ENCODE data around the gene CYP2J2. TPM values are rescaled to one million over a fixed set of nuclear protein-coding genes. Genes with fewer than 3 reads are reported as not detected.
A peak's percentile ranks its signal among the peaks of the same experiment; 100 is the strongest.
"Not testable (repeated sequence)": the region's sequence is repeated elsewhere in the genome, so short reads cannot be mapped to it uniquely, and the experiment has no call there.

The CYP2J2 gene, protein sequence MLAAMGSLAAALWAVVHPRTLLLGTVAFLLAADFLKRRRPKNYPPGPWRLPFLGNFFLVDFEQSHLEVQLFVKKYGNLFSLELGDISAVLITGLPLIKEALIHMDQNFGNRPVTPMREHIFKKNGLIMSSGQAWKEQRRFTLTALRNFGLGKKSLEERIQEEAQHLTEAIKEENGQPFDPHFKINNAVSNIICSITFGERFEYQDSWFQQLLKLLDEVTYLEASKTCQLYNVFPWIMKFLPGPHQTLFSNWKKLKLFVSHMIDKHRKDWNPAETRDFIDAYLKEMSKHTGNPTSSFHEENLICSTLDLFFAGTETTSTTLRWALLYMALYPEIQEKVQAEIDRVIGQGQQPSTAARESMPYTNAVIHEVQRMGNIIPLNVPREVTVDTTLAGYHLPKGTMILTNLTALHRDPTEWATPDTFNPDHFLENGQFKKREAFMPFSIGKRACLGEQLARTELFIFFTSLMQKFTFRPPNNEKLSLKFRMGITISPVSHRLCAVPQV
- total RNA-seq, result 1 to 10 TPM; 3.2 TPM

DNA sequence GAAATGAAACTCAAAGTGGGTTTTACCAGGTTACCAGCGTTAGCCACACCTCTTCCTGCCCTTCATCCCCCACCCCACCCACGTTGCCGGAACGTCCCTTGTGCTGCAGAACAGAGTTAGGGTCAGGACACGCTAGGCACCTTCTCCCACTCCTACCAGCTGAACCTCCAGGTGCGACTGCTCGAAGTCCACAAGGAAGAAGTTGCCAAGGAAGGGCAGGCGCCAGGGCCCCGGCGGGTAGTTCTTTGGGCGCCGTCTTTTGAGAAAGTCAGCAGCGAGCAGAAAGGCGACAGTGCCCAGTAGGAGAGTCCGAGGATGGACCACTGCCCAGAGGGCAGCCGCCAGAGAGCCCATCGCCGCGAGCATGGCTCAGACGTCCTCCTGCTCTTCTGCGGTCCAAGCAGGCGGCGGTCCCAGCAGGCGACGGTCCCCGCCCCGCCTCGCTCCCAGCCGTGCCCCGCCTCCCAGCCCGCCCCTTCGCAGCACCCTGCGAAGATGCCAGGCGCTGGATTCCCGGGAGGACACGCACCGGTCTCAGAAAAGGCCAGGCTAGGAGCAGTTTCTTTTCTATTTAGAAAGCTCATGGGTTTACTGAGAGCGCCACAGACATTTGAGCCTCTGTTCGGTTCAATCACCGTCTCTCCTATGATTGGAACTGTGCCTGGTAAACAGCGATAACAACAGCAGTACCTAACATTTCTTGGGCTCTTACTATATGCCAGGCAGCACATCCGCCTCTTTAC is at the start of gene CYP2J2:
Gene CYP2J2, minus strand, starts transcription at position 393 of the 743 bp plus-strand sequence. Its CDS starts 27 bp downstream, at position 366.
- DNase-seq, result peak; percentile 50
- peak within 1 kb of the TSS; percentile 50 for H3K27ac Mint-ChIP-seq
- H3K9me3 Mint-ChIP-seq, result peaks cover 9% of the 10 kb centered on the region
- H3K4me3 Mint-ChIP-seq, result peak within 1 kb of the TSS; percentile 73
- peaks cover 24% of the 10 kb centered on the region for H3K27me3 Mint-ChIP-seq
- H3K4me1 Mint-ChIP-seq, result peaks cover 11% of the 10 kb centered on the region
- H3K36me3 Mint-ChIP-seq, result peaks cover 8% of the 10 kb centered on the region

DNA sequence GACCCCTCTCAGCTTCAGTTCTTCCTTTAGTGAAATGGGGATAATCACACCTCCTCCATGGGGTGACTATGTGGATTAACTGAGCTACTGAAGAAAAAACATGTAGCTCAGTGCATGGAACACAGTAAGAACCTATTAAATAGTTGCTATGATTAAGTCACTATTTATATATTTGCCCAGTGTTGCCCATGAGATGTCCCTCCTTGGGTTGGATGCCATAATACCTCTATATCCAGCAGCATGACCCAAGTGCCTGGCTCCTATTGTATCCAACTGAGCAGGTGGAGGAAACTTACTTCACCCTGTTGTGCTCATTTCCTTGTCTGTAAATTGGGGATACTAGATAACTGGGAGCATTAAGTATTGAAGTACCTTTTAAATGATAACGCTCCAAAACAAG is 47.1 kb upstream of the CYP2J2 start:
- H3K4me3 Mint-ChIP-seq, result no peak overlapping the region
- H3K27me3 Mint-ChIP-seq, result peaks cover 21% of the 10 kb centered on the region
- no peak overlapping the region for H3K27ac Mint-ChIP-seq
- DNase-seq, result no peak
- H3K9me3 Mint-ChIP-seq, result no peaks in the 10 kb centered on the region
- peaks cover 6% of the 10 kb centered on the region for H3K4me1 Mint-ChIP-seq
- no peaks in the 10 kb centered on the region for H3K36me3 Mint-ChIP-seq

DNA sequence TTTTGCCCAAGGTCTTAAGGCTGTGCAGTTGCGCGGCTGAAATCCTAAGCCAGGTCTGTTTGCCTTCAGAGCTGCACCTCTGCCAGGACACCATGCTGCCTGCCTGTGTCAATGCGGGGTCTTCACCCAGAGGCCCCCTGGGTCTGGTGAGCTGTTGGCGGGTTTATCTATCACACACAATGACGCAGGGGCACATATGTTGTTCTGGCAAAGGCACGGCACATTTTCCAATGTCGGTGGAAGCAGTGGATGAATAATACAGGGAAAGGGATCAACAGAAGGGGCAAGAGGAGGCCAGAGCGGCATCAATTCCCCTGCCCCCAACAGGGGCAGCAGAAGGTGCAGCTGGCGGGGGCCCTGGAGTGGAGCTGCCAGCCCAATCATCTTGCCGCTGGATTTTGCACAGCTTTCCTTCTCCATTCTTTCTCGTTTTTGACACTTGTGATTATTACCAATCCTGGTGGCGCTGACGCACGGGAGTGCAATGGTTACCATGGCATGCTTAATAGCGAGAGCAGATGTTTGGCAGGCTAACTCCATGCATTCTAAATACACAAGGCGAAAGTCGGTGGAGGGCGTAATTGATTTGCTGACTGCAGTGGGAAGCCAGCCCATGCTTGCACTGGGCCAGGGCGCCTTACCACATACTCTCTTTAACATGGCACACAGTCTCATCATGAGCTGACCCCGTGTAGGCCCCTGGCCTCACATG is 45.8 kb upstream of the CYP2J2 start:
- H3K4me3 Mint-ChIP-seq, result no peak overlapping the region
- DNase-seq, result no peak
- no peak overlapping the region for H3K27ac Mint-ChIP-seq
- no peaks in the 10 kb centered on the region for H3K36me3 Mint-ChIP-seq
- H3K9me3 Mint-ChIP-seq, result no peaks in the 10 kb centered on the region
- peaks cover 6% of the 10 kb centered on the region for H3K4me1 Mint-ChIP-seq
- H3K27me3 Mint-ChIP-seq, result peaks cover 21% of the 10 kb centered on the region

DNA sequence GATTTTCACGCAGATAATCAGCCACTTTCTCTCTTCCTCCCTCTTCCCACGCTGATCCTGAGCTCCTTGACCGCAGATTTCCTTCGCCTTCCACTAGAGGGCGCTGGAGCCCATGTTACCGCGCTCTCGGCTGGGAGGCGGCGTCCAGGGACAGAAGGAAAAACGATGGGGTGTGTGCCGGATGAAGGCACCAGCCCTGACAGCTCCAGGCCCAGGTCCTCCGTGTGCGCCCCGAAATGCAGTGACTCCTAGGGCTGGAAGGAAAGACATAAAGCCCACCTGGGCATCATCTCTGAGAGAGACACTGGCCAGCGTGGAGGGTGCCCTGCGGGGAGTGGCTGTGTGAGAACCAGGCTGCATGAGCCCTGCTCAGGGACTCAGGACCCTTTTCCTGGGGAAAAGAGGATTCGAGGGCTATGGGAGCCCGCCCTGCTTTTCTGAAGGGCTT is 44.9 kb upstream of the CYP2J2 start:
- Mint-ChIP-seq H3K27ac (no peak overlapping the region), H3K4me3 (no peak overlapping the region), H3K4me1 (peaks cover 4% of the 10 kb centered on the region), H3K9me3 (no peaks in the 10 kb centered on the region), H3K36me3 (no peaks in the 10 kb centered on the region), H3K27me3 (peaks cover 17% of the 10 kb centered on the region)
- DNase-seq, result peak; percentile 50

DNA sequence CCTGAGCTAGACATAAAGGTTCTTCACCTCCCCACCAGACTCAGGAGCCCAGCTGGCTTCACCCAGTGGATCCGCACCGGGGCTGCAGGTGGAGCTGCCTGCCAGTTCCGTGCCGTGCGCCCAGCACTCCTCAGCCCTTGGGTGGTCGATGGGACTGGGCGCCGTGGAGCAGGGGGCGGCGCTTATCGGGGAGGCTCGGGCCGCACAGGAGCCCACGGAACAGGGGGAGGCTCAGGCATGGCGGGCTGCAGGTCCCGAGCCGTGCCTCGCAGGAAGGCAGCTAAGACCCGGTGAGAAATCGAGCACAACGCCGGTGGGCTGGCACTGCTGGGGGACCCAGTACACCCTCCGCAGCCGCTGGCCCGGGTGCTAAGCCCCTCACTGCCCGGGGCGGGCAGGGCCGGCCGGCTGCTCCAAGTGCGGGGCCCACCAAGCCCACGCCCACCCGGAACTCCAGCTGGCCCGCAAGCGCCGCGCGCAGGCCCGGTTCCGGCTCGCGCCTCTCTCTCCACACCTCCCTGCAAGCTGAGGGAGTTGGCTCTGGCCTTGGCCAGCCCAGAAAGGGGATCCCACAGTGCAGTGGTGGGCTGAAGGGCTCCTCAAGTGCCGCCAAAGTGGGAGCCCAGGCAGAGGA is 43.1 kb upstream of the CYP2J2 start:
- H3K27me3 Mint-ChIP-seq, result peaks cover 11% of the 10 kb centered on the region
- H3K9me3 Mint-ChIP-seq, H3K4me1 Mint-ChIP-seq, H3K27ac Mint-ChIP-seq, DNase-seq, H3K36me3 Mint-ChIP-seq, H3K4me3 Mint-ChIP-seq: not testable (repeated sequence)

DNA sequence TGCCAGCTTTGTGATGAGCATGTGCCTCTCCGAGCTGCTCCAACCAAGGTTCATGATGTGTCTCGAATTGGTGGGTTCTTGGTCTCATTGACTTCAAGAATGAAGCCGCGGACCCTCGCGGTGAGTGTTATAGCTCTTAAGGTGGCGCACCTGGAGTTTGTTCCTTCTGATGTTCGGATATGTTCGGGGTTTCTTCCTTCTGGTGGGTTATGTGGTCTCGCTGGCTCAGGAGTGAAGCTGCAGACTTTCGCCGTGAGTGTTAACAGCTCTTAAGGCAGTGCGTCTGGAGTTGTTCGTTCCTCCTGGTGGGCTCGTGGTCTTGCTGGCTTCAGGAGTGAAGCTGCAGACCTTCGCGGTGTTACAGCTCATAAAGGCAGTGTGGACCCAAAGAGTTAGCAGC is 42.2 kb upstream of the CYP2J2 start:
- not testable (repeated sequence) for H3K4me3 Mint-ChIP-seq, H3K27ac Mint-ChIP-seq, H3K36me3 Mint-ChIP-seq, DNase-seq, H3K4me1 Mint-ChIP-seq, H3K9me3 Mint-ChIP-seq
- peaks cover 11% of the 10 kb centered on the region for H3K27me3 Mint-ChIP-seq

DNA sequence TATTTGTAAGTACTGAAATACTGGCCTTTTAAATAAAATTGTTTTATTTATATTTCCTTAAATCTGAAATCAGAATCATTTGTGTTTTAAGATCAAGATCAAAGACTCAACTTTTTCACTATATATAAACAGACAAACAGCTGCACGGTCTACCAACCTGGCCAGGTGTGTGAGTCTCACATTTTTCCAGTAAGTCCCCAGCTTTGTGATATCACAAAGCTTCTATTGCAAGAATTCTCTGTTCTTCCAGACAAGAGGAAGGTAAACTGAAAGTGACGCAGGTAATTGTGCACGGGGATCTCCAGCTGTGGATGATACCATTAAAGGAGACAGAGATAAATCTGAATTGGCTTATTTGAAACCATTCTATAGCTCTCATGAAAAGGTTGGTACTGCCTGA is 41.2 kb upstream of the CYP2J2 start:
- Mint-ChIP-seq H3K36me3 (no peaks in the 10 kb centered on the region), H3K4me1 (peaks cover 4% of the 10 kb centered on the region), H3K27me3 (peaks cover 11% of the 10 kb centered on the region), H3K9me3 (no peaks in the 10 kb centered on the region), H3K27ac (no peak overlapping the region), H3K4me3 (no peak overlapping the region)
- no peak for DNase-seq

DNA sequence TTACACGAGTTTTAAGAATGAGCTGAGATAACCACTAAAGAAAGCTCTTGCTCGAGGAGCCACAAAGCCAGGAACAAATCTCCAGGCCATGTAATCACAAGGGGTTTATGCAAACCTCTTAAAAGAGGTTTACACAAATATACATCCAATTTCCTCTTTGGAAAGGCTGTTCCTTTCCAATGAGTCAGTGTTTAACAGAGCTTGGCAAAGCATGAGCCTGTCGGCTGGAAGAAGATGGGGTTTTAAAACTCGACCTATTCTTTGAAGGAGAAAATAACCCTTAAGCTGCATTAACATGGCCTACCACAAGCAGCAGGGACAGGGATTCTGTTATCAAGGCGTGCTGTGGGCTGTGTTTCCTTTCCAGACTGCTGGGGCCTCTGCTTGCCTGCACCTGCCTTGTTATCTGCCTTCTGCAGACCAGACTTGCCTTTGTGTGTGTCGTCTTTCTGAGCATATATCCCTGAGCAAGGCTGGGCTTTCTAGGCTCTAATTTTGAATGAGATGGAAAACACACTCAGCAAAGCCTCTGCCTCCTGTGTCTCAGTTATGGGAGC is 40.6 kb upstream of the CYP2J2 start:
- no peak overlapping the region for H3K27ac Mint-ChIP-seq
- H3K27me3 Mint-ChIP-seq, result peaks cover 8% of the 10 kb centered on the region
- H3K36me3 Mint-ChIP-seq, result no peaks in the 10 kb centered on the region
- H3K4me1 Mint-ChIP-seq, result peaks cover 4% of the 10 kb centered on the region
- no peaks in the 10 kb centered on the region for H3K9me3 Mint-ChIP-seq
- DNase-seq, result no peak
- H3K4me3 Mint-ChIP-seq, result no peak overlapping the region

DNA sequence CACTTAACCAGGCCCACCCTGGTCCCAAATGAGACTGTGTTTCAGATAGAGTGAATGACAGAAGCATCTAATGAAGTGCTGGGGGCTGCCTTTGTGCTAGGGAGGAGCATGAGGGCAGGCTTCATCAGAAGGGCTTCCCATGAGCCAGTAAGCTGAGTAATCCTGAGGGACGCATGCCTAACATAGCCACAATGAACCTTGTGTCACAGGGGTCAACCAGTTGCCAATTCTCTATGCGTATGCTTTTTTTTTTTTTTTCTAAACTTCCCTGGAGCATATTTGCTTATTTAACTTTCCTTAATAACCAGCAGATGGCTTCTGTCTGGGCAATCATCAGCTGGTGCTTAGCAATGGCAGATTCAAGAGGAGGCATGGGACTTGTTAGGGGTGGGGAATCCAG is 25.5 kb upstream of the CYP2J2 start:
- Mint-ChIP-seq H3K27me3 (no peaks in the 10 kb centered on the region), H3K36me3 (no peaks in the 10 kb centered on the region), H3K9me3 (no peaks in the 10 kb centered on the region), H3K27ac (no peak overlapping the region), H3K4me1 (no peaks in the 10 kb centered on the region), H3K4me3 (no peak overlapping the region)
- no peak for DNase-seq

DNA sequence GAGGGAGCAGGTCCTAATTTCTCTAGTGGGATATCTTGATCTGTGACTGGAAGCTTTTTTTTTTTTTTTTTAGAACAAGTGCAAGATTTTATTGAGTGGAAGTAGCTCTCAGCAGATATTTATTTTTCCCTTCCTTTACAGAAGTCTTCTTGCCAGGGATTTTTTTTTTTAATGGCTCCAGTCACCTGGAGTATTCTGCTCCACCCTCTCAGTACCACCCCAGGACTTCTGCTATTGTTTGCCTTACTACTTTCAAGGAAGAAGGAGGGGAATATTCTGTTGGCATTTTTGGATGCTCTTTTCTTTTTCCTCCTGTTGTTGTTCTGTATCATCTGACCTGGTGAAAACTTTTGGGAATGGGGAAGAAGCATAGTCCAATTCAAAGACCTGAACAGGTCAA is 23.1 kb upstream of the CYP2J2 start:
- Mint-ChIP-seq H3K36me3 (no peaks in the 10 kb centered on the region), H3K4me3 (no peak overlapping the region), H3K27me3 (no peaks in the 10 kb centered on the region), H3K27ac (no peak overlapping the region), H3K9me3 (no peaks in the 10 kb centered on the region), H3K4me1 (no peaks in the 10 kb centered on the region)
- DNase-seq, result no peak

DNA sequence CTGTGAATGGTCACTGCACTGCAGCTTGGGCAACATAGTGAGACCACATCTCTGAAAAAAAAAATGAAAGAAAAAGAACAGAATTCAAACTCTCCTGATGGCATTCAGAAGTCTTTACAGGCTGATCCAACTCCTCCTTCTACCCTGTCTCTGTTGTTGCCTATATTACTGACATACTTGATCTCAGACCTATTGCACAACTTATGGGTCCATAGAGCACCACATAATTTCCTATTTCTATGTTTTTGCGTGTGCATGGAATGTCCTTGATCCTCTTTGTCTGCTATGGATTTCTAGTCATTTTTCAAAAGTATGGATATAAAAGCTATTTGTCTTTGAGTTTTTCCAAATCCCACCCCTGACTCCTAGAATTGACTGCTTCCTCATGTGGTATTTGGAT is 22.4 kb upstream of the CYP2J2 start:
- Mint-ChIP-seq H3K27me3 (no peaks in the 10 kb centered on the region), H3K4me1 (no peaks in the 10 kb centered on the region), H3K27ac (no peak overlapping the region), H3K36me3 (no peaks in the 10 kb centered on the region), H3K9me3 (no peaks in the 10 kb centered on the region), H3K4me3 (no peak overlapping the region)
- no peak for DNase-seq

DNA sequence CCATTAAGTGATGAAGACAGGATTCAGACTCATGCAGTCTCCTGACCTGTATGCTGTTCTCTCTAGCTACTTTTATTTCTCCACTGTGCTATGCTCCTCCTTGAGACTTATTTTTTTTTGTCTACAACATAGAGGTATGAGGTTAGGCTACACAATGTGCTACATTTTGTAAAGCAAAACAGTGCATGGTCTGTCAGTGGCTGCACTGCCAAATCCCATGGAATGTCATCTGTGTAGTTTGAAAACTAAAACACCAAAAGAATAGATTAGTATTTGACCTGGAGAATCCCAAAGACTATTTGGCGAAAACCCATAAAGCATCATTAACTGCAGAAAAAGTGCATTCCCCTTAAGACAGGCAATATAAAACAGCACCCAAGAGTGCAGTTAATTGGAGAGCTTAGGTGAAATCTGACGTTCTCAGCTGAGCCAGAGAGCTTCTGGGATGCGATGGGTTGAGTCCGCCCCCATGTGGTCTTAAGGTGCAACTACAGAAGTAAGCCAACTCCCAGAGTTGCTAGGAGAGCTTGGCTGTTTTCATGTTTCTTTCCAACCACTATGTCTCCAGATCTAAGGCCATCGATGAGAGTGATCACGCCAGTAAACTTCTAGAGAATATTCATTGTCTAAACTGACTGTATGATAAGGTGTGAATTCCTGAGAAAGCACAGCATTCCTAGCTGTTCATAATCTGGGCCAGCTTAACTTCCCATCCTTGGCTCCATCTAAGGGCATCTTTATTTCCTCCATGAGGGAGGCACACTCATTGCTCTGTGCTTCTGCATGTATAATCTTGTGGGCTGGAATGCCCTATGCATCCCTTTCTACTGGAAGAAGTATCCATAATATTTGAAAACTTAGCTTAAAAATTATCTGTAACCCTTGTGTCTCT is 20.7 kb upstream of the CYP2J2 start:
- DNase-seq, result peak; percentile 44
- no peaks in the 10 kb centered on the region for H3K27me3 Mint-ChIP-seq
- H3K4me3 Mint-ChIP-seq, result no peak overlapping the region
- no peaks in the 10 kb centered on the region for H3K4me1 Mint-ChIP-seq
- H3K9me3 Mint-ChIP-seq, result no peaks in the 10 kb centered on the region
- H3K36me3 Mint-ChIP-seq, result no peaks in the 10 kb centered on the region
- no peak overlapping the region for H3K27ac Mint-ChIP-seq

DNA sequence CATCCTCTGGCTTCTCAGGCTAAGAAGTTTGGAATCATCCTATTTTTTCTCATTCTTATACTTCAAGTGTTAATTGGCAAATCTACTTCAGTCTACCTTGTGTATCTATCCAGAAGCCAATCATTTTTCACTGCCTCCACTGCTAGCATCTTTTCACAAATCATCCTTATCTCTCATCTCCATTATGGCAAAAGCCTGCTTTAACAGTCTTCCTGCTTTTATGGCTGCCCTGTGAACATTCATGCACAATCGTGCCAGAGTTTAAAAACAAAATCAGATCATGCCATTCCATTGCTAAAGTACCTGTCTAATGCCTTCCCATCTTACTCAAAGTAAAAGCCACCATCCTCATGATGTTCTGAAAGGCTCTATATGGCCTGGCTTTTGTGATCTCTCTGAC is 19.2 kb upstream of the CYP2J2 start:
- no peak for DNase-seq
- no peaks in the 10 kb centered on the region for H3K4me1 Mint-ChIP-seq
- no peaks in the 10 kb centered on the region for H3K9me3 Mint-ChIP-seq
- no peak overlapping the region for H3K4me3 Mint-ChIP-seq
- H3K27me3 Mint-ChIP-seq, result no peaks in the 10 kb centered on the region
- H3K36me3 Mint-ChIP-seq, result no peaks in the 10 kb centered on the region
- H3K27ac Mint-ChIP-seq, result no peak overlapping the region

DNA sequence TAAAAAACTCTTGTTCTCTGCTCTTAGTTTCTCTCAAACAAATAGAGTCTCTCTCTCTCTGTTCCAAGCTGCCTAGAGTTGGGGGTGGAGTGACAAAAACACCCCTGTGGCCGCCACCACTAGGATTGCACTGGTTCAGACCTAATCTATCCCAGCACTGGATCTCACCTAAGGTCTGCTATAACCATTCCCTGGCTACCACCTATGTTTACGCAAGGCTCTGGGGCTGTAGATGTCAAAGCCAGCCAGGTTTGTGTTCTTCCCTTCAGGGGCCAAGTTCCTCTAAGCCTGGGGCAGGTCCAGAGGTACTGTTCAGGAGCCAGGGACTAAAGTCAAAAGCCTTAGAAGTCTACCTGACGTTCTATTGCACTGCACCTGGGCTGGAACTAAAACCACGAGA is 12.8 kb upstream of the CYP2J2 start:
- Mint-ChIP-seq H3K4me3 (no peak overlapping the region), H3K27me3 (peaks cover 7% of the 10 kb centered on the region), H3K27ac (no peak overlapping the region), H3K9me3 (peaks cover 8% of the 10 kb centered on the region), H3K4me1 (no peaks in the 10 kb centered on the region), H3K36me3 (no peaks in the 10 kb centered on the region)
- no peak for DNase-seq

Data from activated naive CD8-positive, alpha-beta T cell treated with anti-CD3 and anti-CD28 coated beads for 36 hours (primary cell).